HT1080 (cell line): Measurements from ENCODE around the gene NELL1. TPM values are rescaled to one million over a fixed set of nuclear protein-coding genes. Genes with fewer than 3 reads are reported as not detected.
"Not testable (repeated sequence)": the region's sequence is repeated elsewhere in the genome, so short reads cannot be mapped to it uniquely, and the experiment has no call there.

Experiments used
- DNase-seq: peaks from one replicate; pipeline ENCODE4 v3.0.0-alpha.2; 2015; ENCODE audit warnings: low read depth
- total RNA-seq: library from RNA; depleted of rRNA; stranded (reverse); fragments of >200 nt; shearing (Covaris generic); gene quantifications from 2 replicates; pipeline ENCODE4 v1.2.3, GENCODE V29; 2014

Gene NELL1
- total RNA-seq, 1 experiment from 2014 or later: not detected

DNA sequence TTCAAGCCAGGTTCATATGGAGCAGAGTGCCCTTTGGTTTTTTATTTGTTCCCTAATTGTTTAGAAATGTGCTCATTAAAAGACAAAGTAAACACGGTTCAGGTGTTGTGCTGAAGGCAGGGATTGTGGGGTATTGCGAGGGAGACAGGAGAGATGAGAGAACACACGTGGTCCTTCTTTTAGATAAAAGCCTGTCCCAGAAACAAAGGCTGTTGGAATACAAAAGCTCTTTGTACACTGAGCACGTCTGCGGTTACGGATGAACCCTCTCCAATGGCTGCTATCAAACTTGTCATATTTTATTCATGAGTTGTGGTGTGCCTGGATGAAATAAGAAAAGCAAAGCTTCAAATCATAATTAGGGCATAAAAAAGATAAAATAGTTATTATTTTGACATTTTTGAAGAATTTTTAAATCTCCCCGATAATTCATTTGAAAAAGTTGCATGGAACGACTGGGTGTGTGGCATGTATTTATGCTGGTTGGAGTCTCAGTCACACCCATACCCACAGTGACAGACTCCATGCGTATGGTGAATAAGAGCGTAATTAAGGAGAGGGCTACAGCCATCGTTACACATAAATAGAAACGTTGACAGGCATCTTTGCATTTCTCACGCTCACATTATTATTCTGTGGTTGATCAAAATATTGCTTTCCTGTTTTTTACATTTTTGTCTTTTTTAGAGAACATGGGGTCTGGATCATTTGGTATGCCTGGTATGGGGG, 92.9 kb downstream of the NELL1 start:
- no peak for DNase-seq

DNA sequence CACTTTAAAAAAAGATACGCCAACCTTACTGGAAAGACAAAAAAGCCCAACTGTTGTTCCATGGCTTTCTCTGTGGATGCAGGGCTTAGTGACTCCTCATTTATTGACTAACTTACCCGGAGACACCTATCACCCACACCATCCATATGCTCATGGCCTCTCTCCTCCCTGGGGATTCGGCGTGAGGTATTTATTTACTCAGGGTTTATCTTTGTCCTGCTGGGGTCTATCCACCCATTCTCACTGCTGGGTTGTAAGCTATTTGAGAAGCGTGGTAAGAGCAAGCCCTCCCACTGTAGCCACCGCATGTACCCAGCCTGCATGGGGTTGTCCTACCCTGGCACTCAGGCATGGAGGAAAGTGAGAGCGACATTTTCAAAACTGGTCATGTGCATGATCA, 93.6 kb downstream of the NELL1 start:
- DNase-seq: no peak

DNA sequence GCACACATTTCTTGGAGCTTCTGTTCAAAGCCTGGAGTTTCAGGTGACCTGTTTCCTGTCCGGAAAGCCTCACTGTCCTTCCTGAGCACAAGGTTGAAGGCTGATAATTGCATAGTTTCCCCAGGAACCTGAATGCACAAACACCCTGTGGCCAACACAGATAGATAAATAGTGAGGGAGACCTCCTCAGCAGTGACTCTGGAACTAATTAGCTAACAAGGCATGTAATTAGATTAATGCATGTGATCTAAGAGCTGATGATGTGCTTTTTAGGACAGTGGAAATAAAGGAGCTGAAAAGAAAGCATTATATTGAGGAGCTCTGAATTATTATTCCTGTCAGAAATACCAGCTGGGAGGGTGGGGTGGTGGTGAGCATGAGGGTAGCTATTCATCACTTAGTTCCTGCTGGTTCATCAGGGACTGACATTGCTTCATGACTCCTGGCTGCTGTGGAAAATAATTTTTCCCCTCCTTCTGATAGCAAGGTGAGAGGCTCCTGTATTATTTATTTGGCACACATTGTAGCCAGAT, 101.1 kb downstream of the NELL1 start:
- no peak for DNase-seq

DNA sequence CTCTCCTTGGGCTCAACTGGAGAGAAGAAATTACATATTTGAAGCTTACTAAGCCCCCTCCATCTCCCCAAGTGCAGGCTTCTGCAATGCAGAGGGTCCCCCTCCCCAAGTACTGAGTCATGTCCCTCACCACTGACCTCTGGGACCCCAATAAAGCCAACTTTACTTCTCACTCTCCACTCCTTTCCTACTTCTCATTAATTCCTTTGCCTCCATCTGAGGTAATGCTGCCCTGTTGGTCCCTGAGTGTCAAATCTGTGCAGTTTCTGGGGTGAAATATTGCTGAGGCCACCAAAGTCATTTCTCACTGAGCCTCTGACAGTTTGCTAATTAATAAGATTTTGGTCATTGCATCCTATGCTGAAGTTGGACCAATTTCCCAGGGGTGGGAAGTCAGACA, 101.6 kb downstream of the NELL1 start:
- DNase-seq: no peak

DNA sequence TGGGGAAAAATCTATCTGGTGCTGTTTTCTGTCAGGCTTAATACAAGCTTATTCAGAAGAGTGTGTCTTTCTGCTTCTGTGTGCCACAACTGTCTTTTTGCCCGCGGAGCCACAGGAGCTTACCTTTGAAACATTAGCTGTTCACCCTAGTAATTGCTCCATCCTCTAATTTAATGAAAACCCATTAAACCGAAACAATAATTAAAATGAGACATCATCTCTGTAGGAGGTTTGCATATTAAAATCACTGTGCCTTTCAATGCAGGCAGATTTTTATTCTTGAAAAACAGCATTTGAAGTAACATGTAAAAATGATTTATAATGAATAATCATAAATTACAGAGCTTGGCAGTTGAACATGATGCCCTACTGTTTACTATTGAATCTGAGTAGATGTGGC, 102.3 kb downstream of the NELL1 start:
- DNase-seq: no peak

DNA sequence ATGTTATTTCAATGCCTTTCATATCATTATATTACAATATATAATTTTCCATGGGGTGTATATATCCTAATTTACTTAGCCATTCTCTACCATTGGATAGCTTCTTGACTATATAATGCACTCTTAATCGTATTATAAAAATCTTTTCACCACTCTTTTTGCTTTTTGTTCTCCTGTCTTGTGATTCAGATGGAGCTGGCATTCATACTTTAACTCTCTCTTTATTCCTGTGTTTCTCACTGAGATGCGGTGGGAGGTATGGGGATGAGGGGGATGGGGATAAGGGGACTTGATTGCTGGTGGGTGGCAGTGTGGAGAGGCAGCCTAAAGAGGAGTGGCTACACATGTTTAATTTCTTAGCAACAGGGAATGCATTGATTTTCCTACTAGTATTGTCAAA, 105.9 kb downstream of the NELL1 start:
- DNase-seq: no peak

DNA sequence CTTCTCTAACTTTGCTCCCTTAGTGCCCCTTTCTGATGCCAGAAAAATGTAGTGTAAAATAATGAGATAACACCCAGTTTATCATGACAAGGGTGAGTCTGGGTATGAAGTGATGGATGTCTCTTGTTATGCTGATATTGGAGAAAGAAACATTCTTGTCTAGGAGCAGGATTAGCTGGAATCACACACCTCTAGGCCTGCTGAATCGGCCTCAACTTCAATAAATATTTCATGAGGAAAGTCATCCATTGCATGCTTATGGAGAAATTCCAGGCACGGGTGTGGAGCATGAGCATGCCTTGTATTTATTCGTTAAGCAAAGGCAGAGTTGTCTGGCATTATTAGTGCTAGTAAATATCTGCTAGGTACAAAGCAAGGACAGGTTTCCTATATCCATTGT, 113.4 kb downstream of the NELL1 start:
- DNase-seq: no peak

DNA sequence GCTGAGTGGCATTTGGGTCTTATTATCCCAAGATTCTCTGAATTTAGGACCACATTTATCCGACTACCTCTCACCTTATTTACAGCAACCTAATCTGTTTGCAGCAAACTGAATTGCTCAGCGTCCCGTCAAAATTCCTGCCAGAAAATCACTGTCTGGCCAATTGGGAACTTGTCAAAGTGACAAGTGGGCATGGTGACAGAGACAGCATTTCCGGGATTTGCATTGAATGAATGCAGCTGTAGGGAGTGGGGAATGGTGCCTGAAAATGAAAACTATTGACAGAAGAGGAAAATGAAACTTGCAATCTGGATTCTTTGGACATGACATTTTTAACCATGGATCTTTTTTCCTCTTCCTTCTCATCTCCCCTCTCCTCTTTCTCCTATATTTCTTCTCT, 113.8 kb downstream of the NELL1 start:
- DNase-seq: no peak

DNA sequence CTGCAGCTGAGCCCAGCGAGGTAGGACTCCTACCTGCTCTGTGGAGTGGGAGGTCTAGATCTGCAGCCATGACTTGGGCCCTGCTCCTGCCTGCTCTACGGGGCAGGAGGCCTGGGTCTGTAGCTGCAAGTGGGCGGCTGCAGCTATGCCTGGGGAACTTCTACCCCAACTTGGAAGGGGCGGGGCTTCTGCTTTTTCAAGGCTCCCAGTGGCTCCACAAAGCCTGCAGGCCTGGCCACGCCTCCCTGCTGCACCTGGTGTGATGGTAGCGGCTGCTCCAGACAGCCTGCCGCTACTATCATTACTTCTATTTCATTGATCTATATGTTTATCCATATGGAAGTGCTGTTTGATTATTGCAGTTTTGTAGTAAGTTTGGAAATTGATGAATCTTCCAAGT, 121.2 kb downstream of the NELL1 start:
- no peak for DNase-seq

DNA sequence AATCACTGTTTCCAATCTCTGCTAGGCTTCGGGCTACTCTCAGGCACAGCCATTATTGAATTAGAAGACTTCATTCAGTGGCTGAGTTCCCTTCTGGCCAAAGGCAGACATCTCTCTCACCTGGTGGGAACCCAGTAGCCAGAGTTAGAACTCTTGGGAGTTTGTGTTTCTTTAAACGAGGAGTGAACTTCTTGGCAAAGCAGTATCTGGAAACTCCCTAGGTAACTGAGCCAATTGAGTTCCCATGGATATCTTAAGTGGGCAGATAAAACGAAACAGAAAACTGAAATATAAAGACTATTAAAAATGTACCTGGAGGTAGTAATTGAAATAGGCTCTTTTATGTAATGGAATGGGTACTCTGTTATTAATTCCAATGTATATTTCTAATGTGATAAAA, 125.6 kb downstream of the NELL1 start:
- no peak for DNase-seq

DNA sequence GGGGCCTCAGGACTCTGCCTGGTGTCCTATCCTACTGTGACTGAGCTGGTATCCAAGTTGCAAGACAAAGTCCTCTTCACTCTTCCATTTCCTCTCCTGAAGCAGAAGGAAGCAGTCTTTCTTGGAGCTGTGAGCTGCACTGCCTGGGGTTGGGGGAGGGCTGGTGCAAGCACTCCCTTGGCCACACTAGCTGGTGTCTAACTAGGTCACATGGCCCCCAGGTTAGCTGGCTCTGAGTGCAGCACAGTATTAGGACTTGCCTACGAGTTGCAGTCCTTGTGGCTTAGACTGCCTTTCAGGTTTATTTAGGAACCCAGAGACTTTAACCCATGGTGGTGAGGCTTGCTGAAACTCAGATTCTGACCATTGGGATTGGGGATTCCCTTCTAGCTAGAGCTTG, 138.9 kb downstream of the NELL1 start:
- no peak for DNase-seq

DNA sequence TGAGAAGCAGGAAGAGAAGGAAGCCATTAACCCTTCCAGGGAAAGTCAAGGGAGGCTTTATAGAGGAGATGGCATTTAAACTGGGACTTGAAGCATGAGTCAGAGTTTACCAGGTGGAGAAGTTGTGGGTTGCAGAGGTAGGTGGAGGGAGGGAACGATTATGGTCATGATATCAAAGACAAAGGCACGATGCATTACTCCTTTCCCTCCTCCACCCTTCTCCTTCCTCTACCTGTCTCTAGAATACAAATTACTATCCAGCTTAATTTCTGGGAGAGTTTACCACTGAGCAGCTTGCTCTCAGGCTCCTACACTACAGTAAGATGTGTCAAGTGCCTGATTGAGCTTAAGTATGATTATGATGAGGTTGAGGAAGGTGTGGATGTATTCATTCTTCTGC, 151.7 kb downstream of the NELL1 start:
- no peak for DNase-seq

DNA sequence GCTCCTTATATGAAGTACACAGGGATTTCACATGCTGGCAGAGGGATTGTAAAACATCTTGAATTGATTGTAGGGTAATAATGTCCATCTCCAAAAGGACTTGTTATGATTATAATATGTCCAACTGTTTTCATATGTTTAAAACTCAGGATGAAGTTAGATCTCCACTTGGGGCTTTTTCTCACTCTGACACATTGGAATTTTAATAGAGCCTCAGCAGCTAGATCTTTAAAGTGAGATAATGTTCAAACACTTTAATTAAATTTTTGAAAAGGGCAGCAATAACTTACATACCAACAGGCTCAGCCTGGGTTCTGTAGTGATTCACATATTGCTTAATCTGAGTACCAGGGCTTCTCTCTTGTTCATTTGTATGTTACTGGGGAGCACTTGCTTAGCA, 152.1 kb downstream of the NELL1 start:
- no peak for DNase-seq

DNA sequence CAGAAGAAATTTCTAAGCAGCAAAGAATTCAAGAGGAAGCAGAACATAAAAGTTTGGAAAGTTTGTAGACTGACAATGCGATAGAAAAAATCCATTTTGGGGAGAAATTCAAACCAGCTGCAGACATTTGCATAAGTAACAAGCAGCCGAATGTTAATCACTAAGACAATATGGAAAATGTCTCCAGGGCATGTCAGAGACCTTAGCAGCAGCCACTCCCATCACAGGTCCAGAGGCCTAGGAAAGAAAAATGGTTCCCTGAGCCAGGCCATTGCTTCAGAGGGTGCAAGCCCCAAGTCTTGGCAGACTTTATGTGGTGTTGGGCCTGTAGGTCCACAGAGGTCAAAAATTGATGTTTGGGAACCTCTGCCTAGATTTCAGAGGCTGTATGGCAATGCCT, 155.4 kb downstream of the NELL1 start:
- no peak for DNase-seq

DNA sequence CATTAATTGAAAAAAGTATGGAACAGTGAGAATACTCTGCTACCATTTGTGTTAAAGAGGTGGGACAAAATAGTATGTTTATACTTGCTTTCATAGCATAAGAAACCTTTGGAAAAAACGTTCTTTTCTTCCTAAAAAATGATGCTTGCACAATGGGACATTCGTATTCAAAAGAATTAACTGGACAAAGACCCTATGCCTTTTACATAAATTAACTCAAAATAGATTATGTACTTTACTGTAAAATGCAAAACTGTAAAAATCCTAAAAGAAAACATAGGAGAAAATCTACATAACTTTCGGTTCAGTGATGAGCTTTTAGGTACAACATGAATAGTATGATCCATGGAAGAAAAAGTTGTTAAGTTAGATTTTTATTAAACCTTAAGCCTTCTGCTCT, 166.2 kb downstream of the NELL1 start:
- no peak for DNase-seq

DNA sequence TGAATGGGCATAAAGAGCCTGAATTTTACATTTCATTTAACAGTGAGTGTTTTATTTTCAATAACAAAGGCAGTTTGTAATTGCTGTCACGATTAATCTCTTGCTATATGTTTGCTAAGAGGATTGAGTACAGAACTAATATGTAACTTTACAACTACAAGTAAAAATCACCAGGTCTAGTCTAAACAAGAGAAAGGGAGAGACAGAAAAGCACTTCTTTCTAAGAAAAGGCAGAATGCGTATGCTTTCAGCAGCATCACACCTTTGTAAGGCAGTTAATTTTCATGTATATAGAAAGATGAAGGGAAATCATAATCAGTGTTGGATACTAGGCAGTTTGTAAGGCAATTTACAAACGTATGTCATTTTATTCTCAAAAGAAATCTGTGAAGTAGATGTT, 169.8 kb downstream of the NELL1 start:
- no peak for DNase-seq

DNA sequence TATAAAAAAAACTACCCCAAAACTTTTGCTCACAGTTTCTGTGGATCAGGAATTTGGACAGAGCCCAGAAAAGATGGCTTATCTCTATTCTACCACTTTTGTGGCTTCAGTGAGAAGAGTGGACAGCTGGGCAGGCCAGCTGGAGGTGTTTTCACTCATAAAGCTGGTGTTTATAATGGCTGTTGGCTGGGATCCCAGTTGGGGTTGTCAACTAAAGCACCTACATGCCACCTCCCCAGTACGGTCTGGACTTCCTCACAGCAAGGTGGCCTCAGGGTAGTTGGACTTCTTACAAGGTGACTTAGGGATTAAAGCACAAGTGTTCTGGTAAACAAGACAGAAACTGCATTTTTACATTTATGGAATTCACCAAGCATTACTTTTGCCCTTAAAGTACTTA, 171.0 kb downstream of the NELL1 start:
- no peak for DNase-seq

DNA sequence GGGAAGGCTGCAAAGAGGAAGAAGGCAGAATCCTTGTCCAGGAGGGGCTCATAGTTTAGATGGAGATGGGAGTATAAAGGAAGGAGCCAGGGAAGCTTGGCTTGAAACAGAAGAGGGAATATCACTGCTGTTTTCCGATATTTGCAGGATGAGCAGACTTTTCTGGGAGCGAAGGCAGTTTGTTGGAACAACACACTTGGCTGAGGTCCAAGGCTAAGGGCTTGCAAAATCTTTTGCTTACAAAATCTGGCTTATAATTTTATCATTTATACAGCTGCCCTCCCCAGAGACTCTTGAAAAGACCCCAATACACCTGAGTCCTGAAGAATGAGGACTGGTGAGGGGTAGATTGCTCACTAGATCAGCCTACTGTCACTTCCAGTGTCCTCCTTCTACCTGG, 174.8 kb downstream of the NELL1 start:
- no peak for DNase-seq

DNA sequence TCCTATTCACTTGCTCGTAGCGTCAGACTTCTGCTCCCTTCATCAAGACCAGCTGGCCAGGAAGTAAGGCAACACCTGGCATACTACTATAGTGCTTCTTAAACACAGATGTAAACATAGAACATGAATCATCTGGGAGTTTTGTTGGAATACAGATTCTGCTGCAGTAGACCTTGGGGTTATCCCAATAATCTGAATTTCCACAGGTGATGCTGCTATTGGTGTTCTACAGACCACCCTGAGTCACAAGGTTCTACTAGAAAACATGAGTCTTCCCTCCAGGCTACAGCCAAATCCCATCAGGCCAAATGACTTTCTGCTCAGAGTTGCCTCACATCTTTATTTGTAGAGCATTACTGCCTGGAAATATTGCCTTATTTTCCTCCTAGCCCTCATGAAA, 175.2 kb downstream of the NELL1 start:
- no peak for DNase-seq

DNA sequence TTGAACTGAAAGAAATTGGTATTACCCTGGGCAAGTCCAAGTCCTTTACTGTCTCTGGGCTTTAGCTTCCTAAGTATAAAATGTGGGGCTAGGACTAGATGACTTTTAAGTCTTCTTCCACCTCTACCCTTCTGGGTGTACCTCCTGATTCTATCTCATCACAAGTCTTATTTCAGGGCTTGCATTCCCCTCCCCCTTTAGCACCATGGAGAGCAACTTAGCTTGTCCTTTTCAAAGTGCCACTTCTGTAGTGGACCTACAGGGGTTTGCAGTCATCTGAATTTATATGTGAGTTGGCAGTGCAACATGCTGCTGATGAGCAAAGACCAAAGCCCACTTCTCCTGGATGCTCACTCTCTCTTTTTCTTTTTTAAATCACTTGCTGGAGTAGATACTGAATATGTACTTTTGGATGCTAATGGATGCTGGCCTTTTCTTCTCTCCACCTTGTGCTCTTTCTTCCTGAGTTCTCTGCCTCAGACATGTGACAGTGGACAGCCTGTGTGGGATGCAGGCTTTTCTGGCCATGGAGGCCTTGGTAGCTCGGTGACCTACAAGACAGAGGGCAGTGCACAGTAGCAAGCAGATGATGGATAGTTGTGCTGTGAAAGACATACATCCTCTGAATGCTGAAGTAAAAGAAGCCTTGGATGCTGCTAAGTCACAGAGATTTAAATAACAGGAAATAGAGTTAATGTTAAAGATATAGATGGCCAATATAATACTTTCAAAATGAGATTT, 185.0 kb downstream of the NELL1 start:
- no peak for DNase-seq

DNA sequence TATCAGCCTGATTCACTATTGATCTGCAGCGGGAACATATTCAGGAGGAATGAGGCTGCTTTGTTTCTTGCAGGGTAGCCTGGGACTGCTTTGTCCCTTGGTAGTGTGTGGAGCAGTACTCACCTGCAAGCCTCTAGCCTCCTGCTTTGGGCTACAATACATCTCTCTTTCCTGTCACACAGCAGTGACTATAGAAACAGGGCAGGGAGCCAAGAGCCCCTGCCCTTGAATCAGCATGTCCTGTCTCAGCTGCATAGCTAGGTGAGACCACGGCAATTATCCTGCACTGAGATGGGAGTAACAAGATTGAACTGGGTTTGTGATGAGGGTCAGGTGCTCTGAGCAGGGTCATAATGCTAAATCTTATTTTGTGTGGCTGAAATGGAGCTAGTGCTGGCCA, 191.9 kb downstream of the NELL1 start:
- no peak for DNase-seq

DNA sequence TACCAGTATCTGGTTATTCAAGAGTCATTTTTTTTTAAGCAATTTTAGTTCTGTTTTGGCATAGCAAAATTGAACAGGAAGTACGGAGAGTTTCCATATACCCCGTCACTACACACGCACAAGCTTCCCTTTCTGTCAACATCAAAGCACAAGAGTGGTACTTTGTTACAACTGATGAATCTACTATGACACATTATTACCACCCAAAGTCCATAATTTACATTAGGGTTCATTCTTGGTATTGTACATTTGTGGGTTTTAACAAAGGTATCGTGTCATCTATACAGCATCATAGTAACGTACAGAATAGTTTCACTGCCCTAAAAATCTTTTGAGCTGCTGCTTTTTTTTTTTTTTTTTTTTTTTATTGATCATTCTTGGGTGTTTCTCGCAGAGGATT, 192.9 kb downstream of the NELL1 start:
- DNase-seq: not testable (repeated sequence)

DNA sequence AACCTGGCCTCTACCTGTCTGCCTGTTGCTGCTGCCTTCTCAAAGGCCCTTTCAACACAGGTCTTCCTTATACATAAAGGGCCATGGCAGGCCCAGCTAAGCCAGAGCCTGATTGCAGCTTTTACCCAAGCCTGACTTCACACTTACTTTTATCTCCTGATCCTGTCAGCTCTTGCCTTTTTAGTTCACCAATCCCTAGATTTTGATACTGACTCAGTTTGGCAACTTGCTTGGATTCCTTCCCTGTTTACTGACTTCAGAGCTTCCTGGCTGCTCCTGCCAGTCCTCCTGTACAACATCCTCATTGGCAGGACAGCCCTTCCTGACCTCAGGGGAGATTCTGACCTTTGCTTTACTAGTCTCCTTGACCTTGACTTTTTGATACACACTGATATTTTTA, 195.2 kb downstream of the NELL1 start:
- no peak for DNase-seq
